GM10248 (cell line): ENCODE measurements around the gene MYO15B.
"Not testable (repeated sequence)": the region's sequence is repeated elsewhere in the genome, so short reads cannot be mapped to it uniquely, and the experiment has no call there.

Experiments used
- CTCF ChIA-PET: fragments of 300-600 bp; sonication (Branson Sonifier 250); formaldehyde crosslinking; extraction: SDS; loops from one replicate; lab custom pipeline; 2021; ENCODE audit warnings: antibody characterized with exemption; lab: Yijun Ruan, JAX
- POLR2A ChIA-PET: fragments of 350-650 bp; sonication (Branson Sonifier 250); formaldehyde crosslinking; extraction: SDS; loops from one replicate; lab custom pipeline; 2020; ENCODE audit warnings: antibody characterized with exemption; lab: Yijun Ruan, JAX
- DNase-seq: peaks from one replicate; pipeline ENCODE4 v3.0.0; 2012; ENCODE audit errors: extremely low spot score
- CTCF ChIP-seq: IDR thresholded peaks from 2 replicates; pipeline ENCODE4 v1.5.1; 2012; ENCODE audit warnings: mild to moderate bottlenecking, low read depth; ENCODE audit errors: extremely low read depth, missing control alignments, control extremely low read depth

Gene MYO15B

GRCh38 chr17:75591722-75592302 lies 4.2 kb downstream of the MYO15B start:
- ChIA-PET POLR2A (no interaction called here), CTCF (interaction anchor here (0.7 to 5.5 kb wide), 6 partner anchors 9 to 162 kb away, joined by 3 to 61 read pairs (median 15); partner anchors contain the start of gene SMIM5)
- TF ChIP-seq CTCF, result no peak
- DNase-seq, result no peak

- DNase-seq, result no peak
- TF ChIP-seq CTCF, result no peak
- ChIA-PET CTCF (interaction anchor here (1.0 to 5.5 kb wide), 6 partner anchors 8 to 161 kb away, joined by 3 to 61 read pairs (median 10); partner anchors contain the start of gene SMIM5), POLR2A (no interaction called here)
These were observed 4.9 kb downstream of the MYO15B start for GRCh38 chr17:75592348-75593020.

- CTCF ChIA-PET, result interaction anchor here (1.0 to 5.5 kb wide), 3 partner anchors 7 to 154 kb away, joined by 3 to 61 read pairs (median 4); partner anchors contain the start of gene SMIM5
- DNase-seq, POLR2A ChIA-PET: not testable (repeated sequence)
These were observed 5.8 kb downstream of the MYO15B start for GRCh38 chr17:75593430-75593829.

- DNase-seq, result no peak
- ChIA-PET CTCF (interaction anchor here (3.6 kb wide), 1 partner anchor 158 kb away, joined by 15 read pairs; no protein-coding TSS in a partner anchor), POLR2A (interaction anchor here (0.5 kb wide), 1 partner anchor 18 kb away, joined by 8 read pairs; no protein-coding TSS in a partner anchor)
- TF ChIP-seq CTCF, result no peak
These were observed 7.1 kb downstream of the MYO15B start for GRCh38 chr17:75594499-75595283.

GRCh38 chr17:75595284-75595919 lies 7.8 kb downstream of the MYO15B start:
- DNase-seq, result no peak
- no peak for TF ChIP-seq CTCF
- POLR2A ChIA-PET, result no interaction called here
- CTCF ChIA-PET, result interaction anchor here (3.6 to 10.3 kb wide), 2 partner anchors 153 to 158 kb away, joined by 15 to 165 read pairs; no protein-coding TSS in a partner anchor

GRCh38 chr17:75595920-75596313 lies 8.3 kb downstream of the MYO15B start:
- no peak for TF ChIP-seq CTCF
- ChIA-PET CTCF (interaction anchor here (3.6 to 10.3 kb wide), 2 partner anchors 152 to 157 kb away, joined by 15 to 165 read pairs; no protein-coding TSS in a partner anchor), POLR2A (no interaction called here)
- DNase-seq, result no peak
